Neural progenitor cell (in vitro differentiated cells): ENCODE measurements around the gene SNX20. TPM values are rescaled to one million over a fixed set of nuclear protein-coding genes. Genes with fewer than 3 reads are reported as not detected.

Experiments used
- DNase-seq: peaks from one replicate; pipeline ENCODE4 v3.0.0-alpha.2; 2016; ENCODE audit warnings: low spot score
- H2AFZ ChIP-seq: fragments of 200-600 bp; sonication (generic); replicated peaks from 2 replicates; pipeline ENCODE4 v1.6.1; 2016; ENCODE audit warnings: antibody characterized with exemption
- H3F3A ChIP-seq: fragments of 200-600 bp; sonication (generic); 2 replicates; pipeline ENCODE4 v1.6.1; 2016; ENCODE audit warnings: antibody characterized with exemption, low read depth
- H3K27ac ChIP-seq: fragments of 200-600 bp; sonication (generic); 2 replicates; pipeline ENCODE4 v1.5.1; 2016; ENCODE audit warnings: mild to moderate bottlenecking
- H3K27me3 ChIP-seq: fragments of 200-600 bp; sonication (generic); 2 replicates; pipeline ENCODE4 v1.6.1; 2016; ENCODE audit warnings: mild to moderate bottlenecking, moderate library complexity
- H3K36me3 ChIP-seq: fragments of 200-600 bp; sonication (generic); 2 replicates; pipeline ENCODE4 v1.5.1; 2016
- H3K4me1 ChIP-seq: fragments of 200-600 bp; sonication (generic); 2 replicates; pipeline ENCODE4 v1.6.1; 2016; ENCODE audit warnings: mixed run types
- H3K4me2 ChIP-seq: fragments of 200-600 bp; sonication (generic); 2 replicates; pipeline ENCODE4 v1.6.1; 2016
- H3K4me3 ChIP-seq: fragments of 200-600 bp; sonication (generic); 2 replicates; pipeline ENCODE4 v1.5.1; 2016
- H3K79me2 ChIP-seq: fragments of 200-600 bp; sonication (generic); 2 replicates; pipeline ENCODE4 v1.6.1; 2016; ENCODE audit warnings: low read depth
- H3K9ac ChIP-seq: fragments of 200-600 bp; sonication (generic); 2 replicates; pipeline ENCODE4 v1.6.1; 2016
- H3K9me3 ChIP-seq: fragments of 200-600 bp; sonication (generic); 2 replicates; pipeline ENCODE4 v1.5.1; 2016; ENCODE audit warnings: low read depth
- H4K20me1 ChIP-seq: fragments of 200-600 bp; sonication (generic); 2 replicates; pipeline ENCODE4 v1.6.1; 2016; ENCODE audit warnings: low read depth
- H3K27ac Mint-ChIP-seq: 3 replicates; pipeline ENCODE4 v1.8.0; 2021; ENCODE audit warnings: mixed read lengths
- H3K27me3 Mint-ChIP-seq: 2 replicates; pipeline ENCODE4 v1.8.0; 2022; ENCODE audit warnings: low read depth, mild to moderate bottlenecking, inconsistent platforms, moderate library complexity, mixed read lengths; ENCODE audit not compliant: insufficient read depth
- H3K36me3 Mint-ChIP-seq: 3 replicates; pipeline ENCODE4 v1.8.0; 2021; ENCODE audit warnings: mixed read lengths
- H3K4me1 Mint-ChIP-seq: 3 replicates; pipeline ENCODE4 v1.8.0; 2021; ENCODE audit warnings: mixed read lengths
- H3K4me3 Mint-ChIP-seq: 3 replicates; pipeline ENCODE4 v1.8.0; 2021; ENCODE audit warnings: mild to moderate bottlenecking, moderate library complexity, mixed read lengths
- H3K9me3 Mint-ChIP-seq: 3 replicates; pipeline ENCODE4 v1.8.0; 2020; ENCODE audit warnings: mixed read lengths
- CTCF ChIP-seq: fragments of 200-600 bp; sonication (generic); IDR thresholded peaks from 2 replicates; pipeline ENCODE4 v1.5.1; 2017; ENCODE audit warnings: antibody characterized with exemption, mild to moderate bottlenecking
- EZH2 ChIP-seq: fragments of 200-600 bp; sonication (generic); IDR thresholded peaks from 2 replicates; pipeline ENCODE4 v1.6.1; 2017; ENCODE audit warnings: antibody characterized with exemption, mild to moderate bottlenecking, moderate library complexity
- EZH2phosphoT487 ChIP-seq: fragments of 200-600 bp; sonication (generic); IDR thresholded peaks from 2 replicates; pipeline ENCODE4 v1.6.1; 2017; ENCODE audit warnings: antibody characterized with exemption
- total RNA-seq: library from RNA; depleted of rRNA; stranded (reverse); fragments of >200 nt; gene quantifications from 2 replicates; pipeline ENCODE4 v1.2.3, GENCODE V29; 2015; ENCODE audit warnings: low replicate concordance

SNX20 gene
- total RNA-seq, 1 donor from 2014 or later: not detected

- no peak overlapping the region for H3K9ac ChIP-seq
- no peak for TF ChIP-seq CTCF
- no peak for TF ChIP-seq EZH2
- no peak for TF ChIP-seq EZH2phosphoT487
- H3K36me3 Mint-ChIP-seq: no peaks in the 10 kb centered on the region
These were observed 3.8 kb upstream of the SNX20 start for GRCh38 chr16:50684823-50685461.

GRCh38 chr16:50683689-50684374 lies 2.7 kb upstream of the SNX20 start:
- TF ChIP-seq EZH2phosphoT487 (no peak), CTCF (no peak), EZH2 (no peak)
- Mint-ChIP-seq H3K36me3 (no peaks in the 10 kb centered on the region), H3K27me3 (peaks cover 2% of the 10 kb centered on the region), H3K27ac (no peak overlapping the region), H3K9me3 (no peaks in the 10 kb centered on the region), H3K4me1 (no peaks in the 10 kb centered on the region), H3K4me3 (no peak overlapping the region)
- H3K4me3 ChIP-seq: no peak overlapping the region
- no peak overlapping the region for H3K4me2 ChIP-seq
- no peak overlapping the region for H3K9ac ChIP-seq
- H3K36me3 ChIP-seq: no peaks in the 10 kb centered on the region
- H3K27ac ChIP-seq: no peak overlapping the region
- no peaks in the 10 kb centered on the region for H4K20me1 ChIP-seq
- H3K4me1 ChIP-seq: no peaks in the 10 kb centered on the region
- no peak overlapping the region for H2AFZ ChIP-seq
- DNase-seq: no peak
- H3K27me3 ChIP-seq: no peaks in the 10 kb centered on the region
- H3K79me2 ChIP-seq: no peaks in the 10 kb centered on the region
- no peaks in the 10 kb centered on the region for H3K9me3 ChIP-seq
- H3F3A ChIP-seq: no peaks in the 10 kb centered on the region

More at GRCh38 chr16:50684823-50685461, 3.8 kb upstream of the SNX20 start:
- no peaks in the 10 kb centered on the region for H3K4me1 ChIP-seq
- H4K20me1 ChIP-seq: no peaks in the 10 kb centered on the region
- no peak overlapping the region for H3K4me2 ChIP-seq
- Mint-ChIP-seq H3K9me3 (no peaks in the 10 kb centered on the region), H3K4me1 (no peaks in the 10 kb centered on the region), H3K27ac (no peak overlapping the region), H3K4me3 (no peak overlapping the region), H3K27me3 (peaks cover 2% of the 10 kb centered on the region)
- no peak overlapping the region for H3K4me3 ChIP-seq
- no peak for DNase-seq
- no peaks in the 10 kb centered on the region for H3F3A ChIP-seq
- H3K9me3 ChIP-seq: no peaks in the 10 kb centered on the region
- H3K36me3 ChIP-seq: no peaks in the 10 kb centered on the region
- no peaks in the 10 kb centered on the region for H3K79me2 ChIP-seq
- H3K27me3 ChIP-seq: no peaks in the 10 kb centered on the region
- no peak overlapping the region for H3K27ac ChIP-seq
- H2AFZ ChIP-seq: no peak overlapping the region

- no peak for DNase-seq
- TF ChIP-seq EZH2 (no peak), EZH2phosphoT487 (no peak), CTCF (no peak)
- Histone ChIP-seq H3K9me3 (no peaks in the 10 kb centered on the region), H3K4me2 (no peak overlapping the region), H3K79me2 (no peaks in the 10 kb centered on the region), H2AFZ (no peak overlapping the region), H3K27me3 (no peaks in the 10 kb centered on the region), H3K4me3 (no peak overlapping the region), H3K36me3 (no peaks in the 10 kb centered on the region), H3K4me1 (no peaks in the 10 kb centered on the region), H4K20me1 (no peaks in the 10 kb centered on the region), H3F3A (no peaks in the 10 kb centered on the region), H3K9ac (no peak overlapping the region), H3K27ac (no peak overlapping the region)
- H3K27me3 Mint-ChIP-seq: peaks cover 7% of the 10 kb centered on the region
- H3K4me1 Mint-ChIP-seq: no peaks in the 10 kb centered on the region
- no peaks in the 10 kb centered on the region for H3K9me3 Mint-ChIP-seq
- H3K4me3 Mint-ChIP-seq: no peak overlapping the region
- no peaks in the 10 kb centered on the region for H3K36me3 Mint-ChIP-seq
- no peak overlapping the region for H3K27ac Mint-ChIP-seq
These were observed 587 bp downstream of the SNX20 start for GRCh38 chr16:50680556-50680893.
